Pancreas (tissue), 10 donors: Measurements from ENCODE around the gene PSMB3. TPM values are rescaled to one million over a fixed set of nuclear protein-coding genes. Genes with fewer than 3 reads are reported as not detected.

Experiments used
- ATAC-seq, 4 donors: fragments of 200-7000 bp; cut with Tn5 transposase; one replicate each; pipeline versions ENCODE4 v1.8.0 to v1.9.1; 2020; ENCODE audit warnings: mild to moderate bottlenecking in 4 of 4, moderate library complexity in 4 of 4
- DNase-seq, 6 donors: peaks; one replicate each; pipeline ENCODE4 v3.0.0-alpha.2; 2020
- FAIRE-seq: peaks from 2 replicates; lab custom pipeline; 2012; peaks lifted over from hg19 to GRCh38; lab: Jason Lieb, UNC
- H3K27ac ChIP-seq, 4 donors: fragments of 200-600 bp; sonication (generic); 1 replicate in 3 of 4; 2 replicates in 1 of 4; pipeline versions ENCODE4 v1.5.0 to v1.8.0; 2020
- H3K27me3 ChIP-seq, 4 donors: fragments of 200-600 bp; one replicate each; pipeline ENCODE4 v1.8.0; 2021
- H3K36me3 ChIP-seq, 3 donors: fragments of 200-600 bp; sonication (generic) in 1 of 3; one replicate each; pipeline versions ENCODE4 v1.5.0 to v1.8.0; 2020 to 2021
- H3K4me1 ChIP-seq, 3 donors: fragments of 200-600 bp; one replicate each; pipeline ENCODE4 v1.8.0; 2021
- H3K4me3 ChIP-seq, 4 donors: fragments of 200-600 bp; sonication (generic) in 2 of 4; one replicate each; pipeline versions ENCODE4 v1.5.0 to v1.8.0; 2020 to 2021
- H3K9me3 ChIP-seq, 4 donors: fragments of 200-600 bp; one replicate each; pipeline ENCODE4 v1.8.0; 2021
- WGBS, 2 donors: extraction: QIAGEN DNeasy Blood & Tissue Kit; methylation state at CpG; one replicate each; pipeline ENCODE4 v1.1.7; 2013; 5-methylcytosine and 5-hydroxymethylcytosine counted together
- intact Hi-C, 3 donors: fragments of 100-400 bp; cut with DNase I; formaldehyde crosslinking; loops; one replicate each; pipeline versions ENCODE4 v1.11.1 to v1.14.2; 2022
- polyA plus RNA-seq, 2 donors: library from polyadenylated mRNA; stranded (reverse); fragments of 200-250 nt; gene quantifications; one replicate each; pipeline ENCODE4 v1.2.3, GENCODE V29; 2013
- total RNA-seq, 6 donors: library from RNA; stranded (reverse); fragmentation: NEBNext Ultra II Directional in 4 of 6; extraction: Animal tissue kit (Norgen Biotek cat#: 25700) in 4 of 6; gene quantifications; one replicate each; pipeline versions ENCODE4 v1.2.1 to v1.2.4, GENCODE V29; 2021 to 2023
- TF ChIP-seq, protein P1 (sequence below), 4 donors: fragments of 200-600 bp; sonication (generic) in 3 of 4; IDR thresholded peaks; one replicate each; pipeline versions ENCODE4 v1.5.0 to v1.8.0; 2021; ENCODE audit warnings: antibody characterized with exemption in 4 of 4
- donor health status: healthy with polysubstance abuse.
- donor health status: DM: no; HTN: no; CAD: no; lungs with moderate emphysema.
- donor health status: DM: no; HTN: no; CAD: no.
- donor health status: control.
- donor health status: control.
- donor health status: Bipolar disorder and iron deficiency.
- donor health status: DM: yes; HTN: yes; CAD: no.
- donor health status: DM: no; HTN: no; CAD: no.
- donor health status: DM: no; HTN: no; CAD: no.
- donor health status: DM: yes; HTN: yes; CAD: no.

The PSMB3 gene
- total RNA-seq (10 to 100 TPM; 27.7 to 74.7 (median 54.5) TPM), polyA plus RNA-seq (100 to 1,000 TPM; 104 to 107 TPM)

DNA sequence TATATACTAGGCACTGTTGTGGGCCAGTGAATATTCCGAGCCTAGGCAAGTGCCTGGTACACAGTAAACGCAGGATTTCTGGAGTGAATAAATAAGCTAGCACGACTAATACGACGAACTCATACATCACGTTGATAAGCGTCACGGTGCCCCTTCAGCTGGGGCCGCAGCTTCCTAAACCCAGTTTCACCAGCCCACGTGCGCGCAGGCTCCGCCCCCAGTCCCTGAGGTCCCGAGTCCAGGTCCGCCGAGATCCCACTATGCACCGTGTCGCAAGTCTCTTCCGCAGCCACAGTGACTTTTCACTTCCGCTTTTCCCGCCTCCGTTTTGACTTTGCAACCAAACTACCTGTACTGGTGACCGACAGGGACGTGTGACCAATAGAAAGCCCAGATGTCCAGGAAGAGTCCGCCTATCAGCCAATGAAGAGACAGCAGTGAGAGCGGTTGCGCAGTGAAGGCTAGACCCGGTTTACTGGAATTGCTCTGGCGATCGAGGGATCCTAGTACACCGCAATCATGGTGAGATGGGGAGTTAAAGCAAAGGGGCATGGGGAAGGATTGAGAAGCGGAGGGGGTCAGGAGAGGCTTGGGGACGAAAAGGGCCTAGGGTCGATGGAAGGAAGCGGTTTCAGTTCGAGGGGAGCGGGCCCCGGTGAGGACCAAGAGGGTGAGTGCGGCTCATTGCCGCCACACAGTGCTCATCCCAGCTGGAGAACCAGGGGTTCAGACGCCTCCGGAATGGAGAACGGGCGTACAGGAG lies at the start of gene PSMB3:
Gene PSMB3 (plus strand): TSS at position 434 of the 763 bp plus-strand sequence. CDS start 86 bp downstream, at position 520.
- FAIRE-seq (no peak), DNase-seq (peak; percentile 89 to 99 (median 98)), ATAC-seq (peak; percentile 78 to 88 (median 84))
- H3K36me3 ChIP-seq, result peaks cover 0 to 11% (median 0%) of the 10 kb centered on the region in 3 donors
- no peaks in the 10 kb centered on the region for H3K27me3 ChIP-seq
- no peaks in the 10 kb centered on the region for H3K9me3 ChIP-seq
- H3K27ac ChIP-seq, result peak within 1 kb of the TSS; percentile 36 to 90 (median 85)
- WGBS, 2 donors, result 0% methylated on average over 44 of the region's 44 CpGs
- TF ChIP-seq, protein P1, sequence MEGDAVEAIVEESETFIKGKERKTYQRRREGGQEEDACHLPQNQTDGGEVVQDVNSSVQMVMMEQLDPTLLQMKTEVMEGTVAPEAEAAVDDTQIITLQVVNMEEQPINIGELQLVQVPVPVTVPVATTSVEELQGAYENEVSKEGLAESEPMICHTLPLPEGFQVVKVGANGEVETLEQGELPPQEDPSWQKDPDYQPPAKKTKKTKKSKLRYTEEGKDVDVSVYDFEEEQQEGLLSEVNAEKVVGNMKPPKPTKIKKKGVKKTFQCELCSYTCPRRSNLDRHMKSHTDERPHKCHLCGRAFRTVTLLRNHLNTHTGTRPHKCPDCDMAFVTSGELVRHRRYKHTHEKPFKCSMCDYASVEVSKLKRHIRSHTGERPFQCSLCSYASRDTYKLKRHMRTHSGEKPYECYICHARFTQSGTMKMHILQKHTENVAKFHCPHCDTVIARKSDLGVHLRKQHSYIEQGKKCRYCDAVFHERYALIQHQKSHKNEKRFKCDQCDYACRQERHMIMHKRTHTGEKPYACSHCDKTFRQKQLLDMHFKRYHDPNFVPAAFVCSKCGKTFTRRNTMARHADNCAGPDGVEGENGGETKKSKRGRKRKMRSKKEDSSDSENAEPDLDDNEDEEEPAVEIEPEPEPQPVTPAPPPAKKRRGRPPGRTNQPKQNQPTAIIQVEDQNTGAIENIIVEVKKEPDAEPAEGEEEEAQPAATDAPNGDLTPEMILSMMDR (IDR thresholded peaks at IDR 0.05), result no peak
- intact Hi-C loops, result no loop called here
- peaks cover 4 to 9% (median 8%) of the 10 kb centered on the region in 3 donors for H3K4me1 ChIP-seq
- peak within 1 kb of the TSS; percentile 80 to 95 (median 90) for H3K4me3 ChIP-seq

DNA sequence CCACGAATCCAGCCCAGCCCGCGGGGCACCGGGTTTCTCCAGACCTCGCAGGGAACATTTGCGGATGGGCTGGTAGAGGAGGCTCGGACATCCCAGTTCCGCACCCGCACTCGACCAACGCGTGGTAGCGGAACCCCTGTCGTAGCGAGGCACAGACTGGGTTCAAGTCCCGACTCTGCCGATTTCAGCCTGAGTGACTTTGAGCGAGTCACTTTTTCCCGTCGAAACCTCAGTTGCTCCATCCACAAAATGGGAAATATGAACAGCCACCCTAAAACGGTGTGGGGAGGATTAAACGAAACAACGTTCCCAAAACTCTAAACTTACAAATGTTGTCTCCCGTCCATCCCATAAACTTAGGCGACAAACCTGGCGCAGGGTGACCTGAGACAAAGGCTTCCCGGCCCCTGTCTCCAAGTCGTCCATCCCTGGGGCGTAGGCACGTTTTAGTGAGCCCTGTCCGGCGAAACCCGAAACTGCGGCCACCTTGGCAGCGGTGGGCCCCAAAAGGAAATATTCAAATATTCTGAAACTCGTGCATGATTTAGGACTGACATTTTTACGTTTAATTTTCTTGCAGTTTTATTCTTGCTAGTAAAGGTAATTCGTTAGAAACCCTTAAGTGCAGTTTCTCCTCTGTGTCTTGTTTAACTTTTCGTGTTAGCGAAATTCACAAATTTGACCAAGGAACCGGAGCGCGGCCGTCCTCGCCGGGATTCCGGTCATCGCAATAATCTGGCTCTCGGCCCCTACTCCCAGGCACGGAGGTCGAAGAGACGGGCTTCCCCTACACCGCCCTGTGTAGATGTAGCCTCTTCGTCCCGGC lies 49.4 kb upstream of the PSMB3 start:
- TF ChIP-seq, protein P1 (IDR thresholded peaks at IDR 0.05), result no peak
- H3K4me1 ChIP-seq, result peaks cover 5 to 22% (median 9%) of the 10 kb centered on the region in 3 donors
- peak overlapping the region; percentile 90 to 98 (median 94) for H3K27ac ChIP-seq
- H3K9me3 ChIP-seq, result no peaks in the 10 kb centered on the region
- DNase-seq, result peak in 3 of 6 donors; percentile 47 to 75 (median 73)
- intact Hi-C loops, result no loop called here
- peak in 2 of 4 donors; percentile 0 to 2 for ATAC-seq
- WGBS, 2 donors, result 1% methylated on average over 55 of the region's 55 CpGs
- peak overlapping the region; percentile 42 to 76 (median 60) for H3K4me3 ChIP-seq
- H3K36me3 ChIP-seq, result no peaks in the 10 kb centered on the region
- no peak for FAIRE-seq
- H3K27me3 ChIP-seq, result no peaks in the 10 kb centered on the region

DNA sequence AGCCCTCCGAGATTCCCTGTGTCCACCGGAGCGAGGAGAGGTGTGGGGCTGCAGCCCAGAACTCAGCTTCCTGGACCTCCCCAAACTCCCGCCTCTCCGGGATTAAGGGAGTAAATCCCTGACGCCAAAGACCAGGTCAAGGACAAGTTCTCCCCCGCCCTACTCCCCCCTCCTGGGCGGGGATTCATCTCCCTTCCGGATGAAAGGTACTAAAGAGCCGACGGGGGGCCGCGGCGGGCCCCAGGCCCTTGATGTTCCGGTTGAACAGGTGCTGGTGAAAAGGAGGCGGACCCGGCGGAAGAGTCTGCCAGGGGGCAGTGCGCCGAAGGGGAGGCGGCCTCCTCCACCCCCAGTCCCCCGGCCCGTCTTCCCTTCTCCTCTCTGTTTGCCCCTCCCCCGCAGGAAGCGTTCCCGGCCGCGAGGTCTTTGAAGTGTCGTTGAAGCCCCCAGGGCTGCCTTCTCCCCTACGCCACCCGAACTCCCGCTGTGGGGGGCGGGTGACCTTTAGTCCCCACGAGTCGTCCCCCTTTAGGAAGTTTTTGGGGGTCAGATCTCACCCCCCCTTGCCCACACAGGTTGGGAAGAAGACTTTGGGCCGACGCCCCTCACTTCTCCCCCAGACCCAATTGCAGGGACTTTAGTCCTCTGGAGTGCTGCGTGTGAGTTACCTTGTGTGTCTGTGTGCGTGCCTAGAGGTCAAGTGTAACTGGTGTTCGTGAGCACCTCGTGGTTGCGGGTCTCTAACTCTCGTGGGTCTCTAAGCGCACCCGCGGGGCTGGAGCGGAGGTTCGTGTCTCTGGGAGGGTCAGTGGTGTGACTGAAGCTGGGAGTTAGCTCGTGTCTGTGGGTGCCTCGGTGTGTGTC lies 48.6 kb upstream of the PSMB3 start:
- no peaks in the 10 kb centered on the region for H3K36me3 ChIP-seq
- peaks cover 5 to 22% (median 9%) of the 10 kb centered on the region in 3 donors for H3K4me1 ChIP-seq
- peak overlapping the region; percentile 42 to 76 (median 60) for H3K4me3 ChIP-seq
- peak overlapping the region; percentile 90 to 98 (median 94) for H3K27ac ChIP-seq
- FAIRE-seq, result no peak
- 0% methylated on average over 43 to 50 of the region's 50 CpGs for WGBS, 2 donors
- peak; percentile 65 to 75 (median 69) for ATAC-seq
- H3K9me3 ChIP-seq, result no peaks in the 10 kb centered on the region
- intact Hi-C loops, result no loop called here
- no peaks in the 10 kb centered on the region for H3K27me3 ChIP-seq
- TF ChIP-seq, protein P1 (IDR thresholded peaks at IDR 0.05), result no peak
- peak; percentile 90 to 97 (median 93) for DNase-seq

DNA sequence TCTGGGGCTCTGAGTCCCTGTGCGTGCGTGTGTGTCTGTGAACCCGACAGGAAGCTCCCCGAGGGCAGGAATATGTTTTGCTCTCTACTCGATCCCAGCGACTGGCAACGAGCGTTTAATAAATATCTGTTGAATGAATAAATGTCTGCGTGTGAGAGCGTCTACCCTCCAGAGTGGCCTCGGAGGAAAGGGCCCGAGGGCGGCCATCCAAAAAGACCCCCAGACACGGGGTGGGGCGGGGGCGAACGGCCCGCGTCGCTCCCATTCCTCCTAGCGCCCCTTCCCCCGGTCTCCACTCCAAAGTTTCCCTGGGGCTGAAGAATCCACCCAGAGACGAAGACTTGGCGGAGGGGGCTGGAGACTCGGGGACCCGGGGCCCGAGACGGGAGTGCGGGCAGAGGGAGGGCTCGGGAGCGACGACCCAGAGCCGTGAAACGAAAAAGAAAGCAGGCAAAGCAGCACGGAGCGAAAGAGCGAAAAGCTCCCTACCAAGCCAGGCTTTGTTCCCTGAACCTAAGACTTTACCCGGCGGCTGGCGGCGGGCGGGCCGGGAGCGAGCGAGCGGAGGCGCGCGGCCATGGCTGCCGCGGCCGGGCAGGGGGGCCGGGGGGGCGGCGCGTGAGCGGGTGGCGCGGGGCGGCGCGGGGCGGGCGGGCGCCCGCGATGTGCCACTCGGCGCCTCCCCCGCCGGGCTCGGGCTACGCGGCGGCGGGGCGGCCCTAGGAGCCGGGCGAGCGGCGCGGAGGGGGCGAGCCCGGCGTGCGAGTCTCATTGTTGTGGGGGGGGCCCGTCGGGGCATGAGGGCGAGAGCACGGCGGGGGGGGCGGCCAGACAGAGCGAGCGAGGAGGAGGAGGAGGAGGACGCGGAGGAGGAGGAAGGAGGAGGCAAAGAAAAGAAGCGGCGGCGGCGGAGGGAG lies 47.7 kb upstream of the PSMB3 start, which contains the start of gene MLLT6:
Gene MLLT6 (plus strand): TSS at position 668 of the 917 bp plus-strand sequence. CDS start 360 bp downstream, outside the sequence.
- FAIRE-seq (no peak), ATAC-seq (peak; percentile 35 to 57 (median 43)), DNase-seq (peak; percentile 79 to 88 (median 83))
- H3K36me3 ChIP-seq, result no peaks in the 10 kb centered on the region
- intact Hi-C loops, result no loop called here
- H3K27me3 ChIP-seq, result no peaks in the 10 kb centered on the region
- TF ChIP-seq, protein P1 (IDR thresholded peaks at IDR 0.05), result no peak
- whole genome bisulfite sequencing, 2 donors, result 0 to 1% methylated on average over 48 to 93 of the region's 100 CpGs
- H3K27ac ChIP-seq, result peak within 1 kb of the TSS; percentile 90 to 98 (median 94)
- no peaks in the 10 kb centered on the region for H3K9me3 ChIP-seq
- H3K4me1 ChIP-seq, result peaks cover 5 to 21% (median 9%) of the 10 kb centered on the region in 3 donors
- peak within 1 kb of the TSS; percentile 58 to 76 (median 74) for H3K4me3 ChIP-seq
